KMS-11 (cell line): Measurements from ENCODE around the gene LMOD2.

Experiments
- H2AFZ ChIP-seq: fragments of 200-600 bp; sonication (generic); 2 replicates; pipeline ENCODE4 v1.6.1; 2016; ENCODE audit warnings: antibody characterized with exemption, mixed run types, low read depth
- H3K27ac ChIP-seq: fragments of 200-600 bp; sonication (generic); 2 replicates; pipeline ENCODE4 v1.6.1; 2016; ENCODE audit warnings: mild to moderate bottlenecking, mixed run types
- H3K27me3 ChIP-seq: fragments of 200-600 bp; sonication (generic); 2 replicates; pipeline ENCODE4 v1.6.1; 2017; ENCODE audit warnings: mild to moderate bottlenecking, low read depth, mixed run types, moderate library complexity; ENCODE audit not compliant: insufficient read depth
- H3K36me3 ChIP-seq: fragments of 200-600 bp; sonication (generic); 2 replicates; pipeline ENCODE4 v1.6.1; 2017; ENCODE audit warnings: mild to moderate bottlenecking, mixed run types; ENCODE audit not compliant: insufficient read depth
- H3K4me1 ChIP-seq: fragments of 200-600 bp; sonication (generic); 2 replicates; pipeline ENCODE4 v1.6.1; 2016; ENCODE audit warnings: mild to moderate bottlenecking, low read depth, mixed run types; ENCODE audit not compliant: poor library complexity, severe bottlenecking
- H3K4me2 ChIP-seq: fragments of 200-600 bp; sonication (generic); 2 replicates; pipeline ENCODE4 v1.7.0; 2016; ENCODE audit warnings: mild to moderate bottlenecking, mixed run types
- H3K4me3 ChIP-seq: fragments of 200-600 bp; sonication (generic); IDR thresholded peaks from 2 replicates; pipeline ENCODE4 v1.6.1; 2017; ENCODE audit warnings: low read depth, low read length, mixed read lengths; ENCODE audit not compliant: insufficient read depth
- H3K79me2 ChIP-seq: fragments of 200-600 bp; sonication (generic); 2 replicates; pipeline ENCODE4 v1.6.1; 2016; ENCODE audit warnings: low read depth, mixed run types; ENCODE audit not compliant: insufficient read depth
- H3K9ac ChIP-seq: fragments of 200-600 bp; sonication (generic); 2 replicates; pipeline ENCODE4 v1.6.1; 2016; ENCODE audit warnings: mild to moderate bottlenecking, mixed run types
- H4K20me1 ChIP-seq: fragments of 200-600 bp; sonication (generic); 2 replicates; pipeline ENCODE4 v1.6.1; 2016; ENCODE audit warnings: mild to moderate bottlenecking, mixed run types; ENCODE audit not compliant: insufficient read depth
- CTCF ChIP-seq: fragments of 200-600 bp; sonication (generic); conservative IDR thresholded peaks from 2 replicates; pipeline ENCODE4 v1.6.1; 2017; ENCODE audit warnings: low read depth, mild to moderate bottlenecking, antibody characterized with exemption, low read length, moderate library complexity, mixed read lengths

The LMOD2 gene

GRCh38 chr7:123635551-123636359, 19.9 kb upstream of the LMOD2 start:
- TF ChIP-seq CTCF = 0 out of 2 replicates have a peak, but pooled peaks have one; percentile 44
- no peak overlapping the region for H3K9ac ChIP-seq
- H3K27me3 ChIP-seq = no peaks in the 10 kb centered on the region
- H3K4me3 ChIP-seq = no peak overlapping the region
- no peaks in the 10 kb centered on the region for H4K20me1 ChIP-seq
- no peaks in the 10 kb centered on the region for H3K4me1 ChIP-seq
- H3K4me2 ChIP-seq = no peak overlapping the region
- no peaks in the 10 kb centered on the region for H3K79me2 ChIP-seq
- H2AFZ ChIP-seq = no peak overlapping the region
- no peak overlapping the region for H3K27ac ChIP-seq
- H3K36me3 ChIP-seq = no peaks in the 10 kb centered on the region

GRCh38 chr7:123637203-123637602, 18.5 kb upstream of the LMOD2 start:
- Histone ChIP-seq H2AFZ (no peak overlapping the region), H3K9ac (no peak overlapping the region), H3K36me3 (no peaks in the 10 kb centered on the region), H3K4me3 (no peak overlapping the region), H3K27ac (no peak overlapping the region), H3K27me3 (no peaks in the 10 kb centered on the region), H4K20me1 (no peaks in the 10 kb centered on the region), H3K4me1 (no peaks in the 10 kb centered on the region), H3K4me2 (no peak overlapping the region), H3K79me2 (no peaks in the 10 kb centered on the region)
- TF ChIP-seq CTCF = no peak

- Histone ChIP-seq H3K36me3 (no peaks in the 10 kb centered on the region), H2AFZ (no peak overlapping the region), H3K27ac (no peak overlapping the region), H3K4me2 (no peak overlapping the region), H3K4me3 (no peak overlapping the region), H4K20me1 (no peaks in the 10 kb centered on the region), H3K27me3 (no peaks in the 10 kb centered on the region), H3K4me1 (no peaks in the 10 kb centered on the region), H3K9ac (no peak overlapping the region), H3K79me2 (no peaks in the 10 kb centered on the region)
- no peak for TF ChIP-seq CTCF
Observed at GRCh38 chr7:123637878-123638277, 17.8 kb upstream of the LMOD2 start.

- Histone ChIP-seq H3K27ac (no peak overlapping the region), H3K4me1 (no peaks in the 10 kb centered on the region), H3K79me2 (no peaks in the 10 kb centered on the region), H3K9ac (no peak overlapping the region), H3K4me3 (no peak overlapping the region), H3K36me3 (no peaks in the 10 kb centered on the region), H3K4me2 (no peak overlapping the region), H2AFZ (no peak overlapping the region), H3K27me3 (no peaks in the 10 kb centered on the region), H4K20me1 (no peaks in the 10 kb centered on the region)
- TF ChIP-seq CTCF = no peak
Observed at GRCh38 chr7:123639631-123640030, 16.0 kb upstream of the LMOD2 start.
